CD4-positive, alpha-beta T cell treated with Interleukin-12 subunit alpha and Interleukin-12 subunit beta, for 1 hour (primary cell): ENCODE measurements around the gene DCLK2.

Experiments used
- DNase-seq: peaks from one replicate; pipeline ENCODE4 v3.0.0-alpha.2; 2020

DCLK2 gene

DNA sequence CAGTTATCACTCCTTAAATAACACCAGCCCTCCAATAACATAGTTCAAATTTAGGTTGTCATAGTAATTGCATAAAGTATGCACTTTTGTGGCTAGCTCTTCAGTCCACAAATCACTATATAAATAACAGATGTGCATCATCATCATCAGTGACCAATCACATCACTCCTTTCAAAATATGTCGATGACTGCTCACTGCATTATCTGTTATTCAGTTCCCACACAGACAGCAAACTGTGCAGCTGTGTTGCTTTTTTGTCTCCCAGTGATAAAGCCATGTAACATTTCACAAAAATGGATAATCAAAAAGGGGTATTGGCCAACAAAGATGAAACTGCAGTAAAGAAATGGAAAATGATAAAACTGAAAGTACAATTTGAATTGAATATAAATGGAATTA is 205.4 kb downstream of the DCLK2 start:
- no peak for DNase-seq

DNA sequence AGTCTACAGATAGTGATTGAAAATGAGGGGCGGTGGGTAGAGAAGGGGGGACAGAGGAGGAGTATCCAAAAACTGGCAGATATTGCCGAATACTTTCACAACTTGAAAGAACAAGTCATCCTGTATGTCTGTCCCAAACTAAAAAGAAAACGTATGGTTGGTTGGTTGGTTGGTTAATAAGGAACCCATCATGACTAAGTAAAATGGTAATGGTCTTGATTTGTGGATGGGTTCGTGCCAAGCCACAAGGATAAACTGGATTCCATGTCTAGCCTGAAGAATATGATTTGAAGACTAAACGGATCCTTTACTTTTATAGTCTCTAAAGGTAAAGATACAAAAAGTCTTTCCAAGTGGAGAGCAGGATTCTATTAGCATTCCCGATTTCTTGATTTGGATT is 208.4 kb downstream of the DCLK2 start:
- no peak for DNase-seq

DNA sequence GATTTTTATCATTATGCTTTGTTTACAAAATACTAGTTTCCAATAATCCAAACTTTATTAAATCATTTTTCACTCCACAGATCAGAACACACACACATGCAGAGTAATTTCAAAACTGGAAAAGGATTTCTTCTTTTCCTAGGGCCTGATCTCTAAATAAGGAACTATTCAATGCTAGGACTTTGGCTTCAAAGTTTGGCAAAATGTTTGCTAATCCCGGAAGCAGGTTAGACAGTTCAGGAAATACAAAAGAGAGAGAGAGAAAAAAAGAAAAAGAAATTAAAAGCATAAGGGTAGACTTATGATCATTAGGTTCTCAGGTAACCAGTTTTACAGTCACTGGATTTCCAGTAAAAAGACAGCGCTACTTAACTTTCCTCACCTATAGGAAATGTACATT is 211.0 kb downstream of the DCLK2 start:
- no peak for DNase-seq

DNA sequence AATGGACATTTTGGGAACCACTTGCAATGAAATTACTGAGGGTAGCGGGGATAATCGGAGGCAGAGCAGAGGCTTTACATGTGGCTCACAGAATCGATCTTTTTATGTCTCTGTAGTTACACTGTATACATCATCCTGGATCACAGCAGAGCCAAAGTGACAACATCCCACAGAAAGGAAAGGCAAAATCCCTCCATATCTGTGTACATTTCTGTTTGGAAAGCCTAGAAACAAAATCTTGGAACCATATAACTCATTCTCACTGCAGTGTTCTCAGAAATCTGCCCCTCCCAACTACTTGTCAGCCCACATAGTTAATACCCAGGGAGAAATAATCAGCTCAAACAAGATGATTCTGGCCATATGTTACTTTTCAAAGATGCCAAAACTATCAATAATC is 211.6 kb downstream of the DCLK2 start:
- DNase-seq = no peak

DNA sequence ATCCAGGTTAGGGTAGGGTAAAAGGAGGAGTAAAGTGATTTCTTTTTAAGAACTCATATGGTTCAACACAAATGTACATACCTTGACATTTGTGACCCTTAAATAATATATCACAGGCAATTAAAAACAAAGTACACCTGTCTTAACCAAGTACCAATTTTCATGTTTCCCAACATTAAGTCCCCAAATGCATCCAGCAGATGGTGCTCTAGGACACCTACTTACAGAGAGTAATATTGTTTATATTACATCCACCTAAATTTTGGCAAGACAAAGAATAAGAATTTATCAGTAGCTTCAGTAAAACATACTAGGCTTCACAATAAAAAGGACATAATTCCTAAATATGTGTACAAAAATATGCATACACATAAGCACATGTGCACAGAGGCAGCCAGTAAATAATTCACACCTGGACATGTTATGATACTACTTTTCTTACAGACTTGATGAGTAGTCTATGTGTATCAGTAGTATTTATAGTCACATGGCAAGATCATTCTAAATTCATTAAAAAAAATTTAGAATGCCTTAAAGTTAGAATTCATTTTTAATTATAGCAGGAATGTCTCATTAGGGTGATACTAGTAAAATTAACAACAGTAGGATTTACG is 219.7 kb downstream of the DCLK2 start:
- DNase-seq = peak; percentile 18

DNA sequence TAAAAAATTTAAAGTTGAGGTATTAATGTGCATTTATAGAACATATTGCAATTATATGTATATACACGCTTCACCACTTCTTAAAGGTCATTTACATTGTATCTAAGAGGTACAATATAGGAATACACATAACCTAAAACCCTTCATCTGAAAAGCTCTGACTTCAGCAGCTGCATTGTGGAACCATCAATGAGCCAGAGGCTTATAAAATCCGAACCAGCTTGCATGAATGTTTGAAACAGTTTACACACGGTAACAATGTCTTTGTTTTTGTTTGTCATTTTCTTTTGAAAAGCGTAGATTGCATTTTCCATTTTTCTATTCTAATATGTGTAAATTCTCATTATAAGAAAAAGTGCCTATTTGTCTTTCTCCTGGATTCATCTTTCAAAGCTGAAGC is 221.6 kb downstream of the DCLK2 start:
- no peak for DNase-seq

DNA sequence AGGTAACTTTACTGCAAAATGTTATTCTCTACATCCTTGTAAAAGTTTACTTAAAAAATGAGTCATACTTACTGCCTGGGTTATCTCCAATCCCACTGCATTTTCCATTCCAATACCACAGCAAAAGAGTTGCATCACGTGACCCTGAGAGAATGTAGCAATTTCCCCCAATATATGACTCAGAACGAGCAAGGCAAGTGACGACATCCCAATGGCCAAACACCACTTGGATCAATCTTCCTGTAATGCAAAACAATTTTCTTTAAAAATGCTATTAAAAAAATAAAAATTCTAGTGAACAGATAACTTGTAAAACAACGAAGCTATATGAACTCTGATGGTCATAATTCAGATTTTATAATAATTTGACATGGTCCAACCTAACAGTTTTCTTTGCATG is 224.3 kb downstream of the DCLK2 start:
- no peak for DNase-seq

DNA sequence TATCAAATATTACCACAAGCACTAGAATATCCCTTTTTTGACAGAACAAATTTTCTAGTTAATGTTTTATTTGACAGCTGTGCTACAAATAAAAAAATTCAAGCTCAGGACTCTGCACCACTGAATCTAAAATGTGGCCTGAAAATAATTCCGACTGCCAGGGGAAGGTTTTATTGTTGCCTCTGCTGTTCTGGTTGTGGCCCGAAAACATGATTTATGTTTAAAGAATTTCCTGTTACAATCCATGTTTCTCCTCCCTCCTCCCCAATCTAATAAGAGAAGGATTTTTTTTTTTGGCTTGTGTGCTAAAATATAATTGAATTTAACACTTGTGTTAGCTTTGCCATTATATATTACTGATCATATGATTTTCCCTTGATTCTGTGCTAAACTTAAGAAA is 227.8 kb downstream of the DCLK2 start:
- DNase-seq = no peak

DNA sequence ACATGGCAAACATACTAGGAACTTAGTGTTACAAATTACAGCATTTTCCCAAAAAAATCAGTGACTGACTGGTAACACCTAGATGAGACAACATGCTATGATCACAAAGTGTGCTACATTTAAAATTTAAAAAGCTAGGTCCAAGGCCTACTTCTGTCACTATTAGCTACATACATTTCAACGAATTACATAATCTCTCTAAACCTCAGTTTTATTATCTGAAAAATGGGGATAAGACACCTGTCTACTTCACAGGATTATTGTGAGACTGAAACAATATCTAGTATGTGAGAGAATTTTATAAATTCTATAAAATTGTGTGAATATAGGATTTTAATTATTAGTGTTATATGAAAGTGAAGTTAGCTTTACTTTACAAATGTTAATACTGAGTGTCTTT is 228.5 kb downstream of the DCLK2 start:
- DNase-seq = no peak
